GM19193 (cell line): ENCODE data around the gene NRDC.

Source experiments
- POLR2A ChIP-seq: IDR thresholded peaks from 4 replicates; pipeline ENCODE4 v1.6.1; 2011; ENCODE audit not compliant: insufficient read depth, insufficient read length; ENCODE audit errors: extremely low read depth

NRDC gene

GRCh38 chr1:51859333-51859732, 19.2 kb downstream of the NRDC start:
- TF ChIP-seq POLR2A: no peak

GRCh38 chr1:51858892-51859291, 19.6 kb downstream of the NRDC start:
- no peak for TF ChIP-seq POLR2A

- no peak for TF ChIP-seq POLR2A
These were observed 21.8 kb downstream of the NRDC start for GRCh38 chr1:51856745-51857144.

GRCh38 chr1:51855624-51856023, 22.9 kb downstream of the NRDC start:
- TF ChIP-seq POLR2A: no peak

- TF ChIP-seq POLR2A: no peak
These were observed 25.2 kb downstream of the NRDC start for GRCh38 chr1:51853360-51853759.

- TF ChIP-seq POLR2A: no peak
These were observed 26.6 kb downstream of the NRDC start for GRCh38 chr1:51851882-51852396.

GRCh38 chr1:51850420-51851223, 27.9 kb downstream of the NRDC start:
- no peak for TF ChIP-seq POLR2A

GRCh38 chr1:51847294-51847920, 31.1 kb downstream of the NRDC start:
- no peak for TF ChIP-seq POLR2A

- TF ChIP-seq POLR2A: no peak
These were observed 34.6 kb downstream of the NRDC start for GRCh38 chr1:51843948-51844347.

- TF ChIP-seq POLR2A: no peak
These were observed 36.3 kb downstream of the NRDC start for GRCh38 chr1:51842261-51842660.

- no peak for TF ChIP-seq POLR2A
These were observed 37.6 kb downstream of the NRDC start for GRCh38 chr1:51840743-51841461.

GRCh38 chr1:51840182-51840581, 38.3 kb downstream of the NRDC start:
- TF ChIP-seq POLR2A: no peak

GRCh38 chr1:51839094-51839493, 39.4 kb downstream of the NRDC start:
- TF ChIP-seq POLR2A: no peak

- no peak for TF ChIP-seq POLR2A
These were observed 41.3 kb downstream of the NRDC start for GRCh38 chr1:51837243-51837642.

- TF ChIP-seq POLR2A: no peak
These were observed 44.8 kb downstream of the NRDC start for GRCh38 chr1:51833700-51834099.
